ENCODE data around the gene ZNF770. TPM values are rescaled to one million over a fixed set of nuclear protein-coding genes. Genes with fewer than 3 reads are reported as not detected.

Gene ZNF770
- total and polyA plus RNA-seq, 2 donors (not counting 3 experiments of a cell fraction or from before 2014, with no cell fraction given) = 6.4 to 30.3 TPM

DNA sequence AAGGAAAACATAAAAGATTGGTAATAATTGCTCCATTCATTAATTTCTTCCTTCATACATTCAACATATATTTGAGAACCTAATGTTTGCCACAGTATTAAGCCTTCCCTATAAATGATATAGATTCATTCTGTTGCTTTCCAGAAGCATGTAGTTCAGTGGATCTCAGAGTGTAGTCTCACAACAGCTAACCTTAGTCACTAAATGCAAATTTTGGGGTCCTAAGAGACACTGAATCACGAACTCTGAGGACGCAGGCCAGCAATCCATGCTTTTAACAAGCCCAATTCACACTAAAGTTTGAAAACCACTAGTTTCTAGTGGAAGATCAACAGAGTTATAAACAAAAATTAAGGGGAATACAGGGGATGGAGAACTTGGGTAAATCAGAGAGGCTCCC is 11.3 kb downstream of the ZNF770 start:
- Histone ChIP-seq H3K4me2 (ENCODE audit: insufficient read depth, low read length) (no peak overlapping the region), H3K4me3 (replicated peaks in 1 of 3; ENCODE audit: insufficient read depth in 1 of 3, low read depth in 1 of 3, low read length in 3 of 3) (no peak overlapping the region), H3K9ac (replicated peaks; ENCODE audit: extremely low read depth, insufficient read depth, low read length) (no peak overlapping the region), H3K4me1 (ENCODE audit: control insufficient read depth, extremely low read depth, insufficient read depth, low read length) (peaks cover 4% of the 10 kb centered on the region), H4K20me1 (replicated peaks; ENCODE audit: control insufficient read depth, extremely low read depth, insufficient read depth, low read length) (no peaks in the 10 kb centered on the region), H2AFZ (ENCODE audit: low read depth, low read length) (no peak overlapping the region), H3K27ac (ENCODE audit: insufficient read depth, low read depth, low read length) (no peak overlapping the region), H3K79me2 (ENCODE audit: control insufficient read depth, insufficient read depth, low read length) (no peaks in the 10 kb centered on the region), H3K9me3 (replicated peaks; ENCODE audit: control insufficient read depth, insufficient read depth, low read length) (no peaks in the 10 kb centered on the region), H3K9me1 (replicated peaks; ENCODE audit: control insufficient read depth, extremely low read depth, insufficient read depth, low read length) (no peaks in the 10 kb centered on the region), H3K27me3 (ENCODE audit: control insufficient read depth in 2 of 2, insufficient read depth in 2 of 2, low read length in 2 of 2) (no peaks in the 10 kb centered on the region), H3K36me3 (ENCODE audit: control insufficient read depth in 2 of 2, extremely low read depth in 1 of 2, insufficient read depth in 2 of 2, low read length in 2 of 2) (peaks cover 0 to 4% of the 10 kb centered on the region in 2 experiments)
- no TSS peak for BruUV-seq (replicated peaks)
- no peak for TF ChIP-seq EZH2 (IDR thresholded peaks at IDR 0.05; ENCODE audit: borderline replicate concordance, low read depth, low read length, severe bottlenecking)
- no peak for TF ChIP-seq POLR2A (IDR thresholded peaks at IDR 0.05; ENCODE audit: low read depth, low read length)
- TF ChIP-seq, protein P1, sequence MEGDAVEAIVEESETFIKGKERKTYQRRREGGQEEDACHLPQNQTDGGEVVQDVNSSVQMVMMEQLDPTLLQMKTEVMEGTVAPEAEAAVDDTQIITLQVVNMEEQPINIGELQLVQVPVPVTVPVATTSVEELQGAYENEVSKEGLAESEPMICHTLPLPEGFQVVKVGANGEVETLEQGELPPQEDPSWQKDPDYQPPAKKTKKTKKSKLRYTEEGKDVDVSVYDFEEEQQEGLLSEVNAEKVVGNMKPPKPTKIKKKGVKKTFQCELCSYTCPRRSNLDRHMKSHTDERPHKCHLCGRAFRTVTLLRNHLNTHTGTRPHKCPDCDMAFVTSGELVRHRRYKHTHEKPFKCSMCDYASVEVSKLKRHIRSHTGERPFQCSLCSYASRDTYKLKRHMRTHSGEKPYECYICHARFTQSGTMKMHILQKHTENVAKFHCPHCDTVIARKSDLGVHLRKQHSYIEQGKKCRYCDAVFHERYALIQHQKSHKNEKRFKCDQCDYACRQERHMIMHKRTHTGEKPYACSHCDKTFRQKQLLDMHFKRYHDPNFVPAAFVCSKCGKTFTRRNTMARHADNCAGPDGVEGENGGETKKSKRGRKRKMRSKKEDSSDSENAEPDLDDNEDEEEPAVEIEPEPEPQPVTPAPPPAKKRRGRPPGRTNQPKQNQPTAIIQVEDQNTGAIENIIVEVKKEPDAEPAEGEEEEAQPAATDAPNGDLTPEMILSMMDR (IDR thresholded peaks at IDR 0.05; ENCODE audit: extremely low read depth in 1 of 2, insufficient read depth in 1 of 2, low read depth in 1 of 2, low read length in 2 of 2) = no peak
- TF ChIP-seq, protein P2, sequence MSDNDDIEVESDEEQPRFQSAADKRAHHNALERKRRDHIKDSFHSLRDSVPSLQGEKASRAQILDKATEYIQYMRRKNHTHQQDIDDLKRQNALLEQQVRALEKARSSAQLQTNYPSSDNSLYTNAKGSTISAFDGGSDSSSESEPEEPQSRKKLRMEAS (IDR thresholded peaks at IDR 0.05; ENCODE audit: insufficient read depth, insufficient read length) = no peak
- TF ChIP-seq POLR2AphosphoS5 (IDR thresholded peaks at IDR 0.05; ENCODE audit: insufficient read depth, low read depth, low read length) = no peak
- no peak for TF ChIP-seq JUN (IDR thresholded peaks at IDR 0.05; ENCODE audit: borderline replicate concordance, insufficient read depth, insufficient read length, low read depth)
- intact Hi-C loops (cut with micrococcal nuclease) = no loop called here
- FAIRE-seq = no peak
- ChIA-PET CTCF (interaction anchor here (1.8 kb wide), 1 partner anchor 11 kb away, joined by 7 read pairs; the partner anchor contains the start of gene ZNF770), POLR2A (no interaction called here)
- dilution Hi-C loops (cut with MboI; ENCODE audit: extremely low pct_ligation_motif_present, low sequenced_read_pairs) = no loop called here
- no peak for DNase-seq (ENCODE audit: low read depth, low spot score)
